Astrocyte of the spinal cord (primary cell): Measurements from ENCODE around the gene CLEC7A.

ENCODE experiments used
- DNase-seq: peaks from one replicate; pipeline ENCODE4 v3.0.0; 2011; ENCODE audit warnings: low read depth, low spot score
- H3K4me3 ChIP-seq: 2 replicates; pipeline ENCODE4 v1.5.1; 2011; ENCODE audit warnings: low read depth, mild to moderate bottlenecking, low read length, moderate library complexity
- CTCF ChIP-seq: IDR thresholded peaks from 2 replicates; pipeline ENCODE4 v1.5.1; 2012; ENCODE audit warnings: low read depth, mild to moderate bottlenecking, low read length, inconsistent platforms
- in situ Hi-C: cut with HindIII; loops from 2 replicates; pipeline ENCODE4 v1.10.0; 2017; ENCODE audit warnings: low sequenced_read_pairs

Gene CLEC7A

GRCh38 chr12:10147714-10148403, 17.9 kb upstream of the CLEC7A start:
- no peak for DNase-seq
- H3K4me3 ChIP-seq, result no peak overlapping the region
- no peak for TF ChIP-seq CTCF
- in situ Hi-C loops, result no loop called here

GRCh38 chr12:10142976-10143589, 13.1 kb upstream of the CLEC7A start:
- H3K4me3 ChIP-seq, result no peak overlapping the region
- in situ Hi-C loops, result no loop called here
- no peak for TF ChIP-seq CTCF
- DNase-seq, result no peak

GRCh38 chr12:10140001-10140400, 10.0 kb upstream of the CLEC7A start:
- in situ Hi-C loops, result no loop called here
- peak; percentile 33 for TF ChIP-seq CTCF
- no peak overlapping the region for H3K4me3 ChIP-seq
- DNase-seq, result peak; percentile 71

GRCh38 chr12:10136637-10137205, 6.7 kb upstream of the CLEC7A start:
- in situ Hi-C loops, result no loop called here
- H3K4me3 ChIP-seq, result no peak overlapping the region
- TF ChIP-seq CTCF, result no peak
- DNase-seq, result no peak

- no peak for DNase-seq
- no peak overlapping the region for H3K4me3 ChIP-seq
- no peak for TF ChIP-seq CTCF
- in situ Hi-C loops, result no loop called here
Observed at GRCh38 chr12:10135126-10135525, 5.1 kb upstream of the CLEC7A start.

- H3K4me3 ChIP-seq, result no peak overlapping the region
- no peak for TF ChIP-seq CTCF
- DNase-seq, result no peak
- in situ Hi-C loops, result no loop called here
Observed at GRCh38 chr12:10132850-10133370, 2.9 kb upstream of the CLEC7A start.
